Measurements from ENCODE around the gene HSBP1L1.

DNA sequence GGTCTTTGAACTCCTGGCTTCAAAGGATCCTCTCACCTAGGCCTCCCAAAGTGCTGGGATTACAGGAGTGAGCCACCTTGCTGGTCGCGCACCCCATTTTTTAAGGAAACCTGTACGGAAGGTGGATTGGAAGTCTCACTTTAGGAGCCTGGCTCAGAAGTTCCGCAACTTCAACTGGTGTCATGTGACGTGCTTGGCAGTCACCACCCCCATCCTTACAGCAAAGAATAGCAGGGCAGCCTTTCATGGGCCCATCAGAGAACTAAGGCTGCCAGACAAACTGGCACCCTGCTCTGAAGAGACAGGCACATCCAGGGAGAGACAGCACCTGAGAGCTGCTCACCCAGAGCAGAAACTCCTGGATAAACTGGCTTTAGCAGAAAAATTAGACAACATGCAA is 9.7 kb upstream of the HSBP1L1 start:
- TF ChIP-seq, protein P1, sequence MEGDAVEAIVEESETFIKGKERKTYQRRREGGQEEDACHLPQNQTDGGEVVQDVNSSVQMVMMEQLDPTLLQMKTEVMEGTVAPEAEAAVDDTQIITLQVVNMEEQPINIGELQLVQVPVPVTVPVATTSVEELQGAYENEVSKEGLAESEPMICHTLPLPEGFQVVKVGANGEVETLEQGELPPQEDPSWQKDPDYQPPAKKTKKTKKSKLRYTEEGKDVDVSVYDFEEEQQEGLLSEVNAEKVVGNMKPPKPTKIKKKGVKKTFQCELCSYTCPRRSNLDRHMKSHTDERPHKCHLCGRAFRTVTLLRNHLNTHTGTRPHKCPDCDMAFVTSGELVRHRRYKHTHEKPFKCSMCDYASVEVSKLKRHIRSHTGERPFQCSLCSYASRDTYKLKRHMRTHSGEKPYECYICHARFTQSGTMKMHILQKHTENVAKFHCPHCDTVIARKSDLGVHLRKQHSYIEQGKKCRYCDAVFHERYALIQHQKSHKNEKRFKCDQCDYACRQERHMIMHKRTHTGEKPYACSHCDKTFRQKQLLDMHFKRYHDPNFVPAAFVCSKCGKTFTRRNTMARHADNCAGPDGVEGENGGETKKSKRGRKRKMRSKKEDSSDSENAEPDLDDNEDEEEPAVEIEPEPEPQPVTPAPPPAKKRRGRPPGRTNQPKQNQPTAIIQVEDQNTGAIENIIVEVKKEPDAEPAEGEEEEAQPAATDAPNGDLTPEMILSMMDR (IDR thresholded peaks at IDR 0.05) = no peak
- TF ChIP-seq GATA2 (CRISPR knock-in tag; IDR thresholded peaks at IDR 0.05) = no peak
